ENCODE data around the gene GDF15. TPM values are rescaled to one million over a fixed set of nuclear protein-coding genes. Genes with fewer than 3 reads are reported as not detected.

Gene GDF15
- total and polyA plus RNA-seq, 4 donors, result 0.42 to 11.6 (median 7.2) TPM

DNA sequence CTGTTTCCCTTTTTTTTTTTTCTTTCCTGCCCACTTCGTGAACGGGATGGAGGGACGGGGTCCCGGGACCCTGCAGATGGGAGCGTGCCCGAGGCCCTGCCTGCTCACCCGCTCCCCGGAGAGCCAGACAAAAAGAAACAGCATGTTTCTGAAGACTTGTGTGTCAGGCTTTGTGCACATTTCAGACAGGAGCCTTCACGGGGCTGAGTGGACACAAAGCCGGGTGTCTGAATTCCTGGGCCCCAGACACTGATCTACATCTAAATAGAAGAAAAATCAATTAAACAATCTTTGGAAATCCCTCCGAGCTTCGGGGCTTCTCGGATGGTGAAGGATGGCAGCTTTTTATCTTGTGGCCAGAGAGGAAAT is 41.4 kb upstream of the GDF15 start:
- 66% methylated on average over 13 of the region's 13 CpGs for WGBS
- H3K36me3 ChIP-seq (ENCODE audit: control insufficient read depth in 4 of 4, insufficient read depth in 3 of 4, low read depth in 1 of 4, low read length in 3 of 4), result peaks cover 2 to 14% (median 10%) of the 10 kb centered on the region in 4 donors
- no peak overlapping the region for H3K4me3 ChIP-seq (ENCODE audit: low read depth in 1 of 3, low read length in 3 of 3)
- TF ChIP-seq SP1 (IDR thresholded peaks at IDR 0.05) (no peak), NR2F2 (IDR thresholded peaks at IDR 0.05) (no peak), GABPA (IDR thresholded peaks at IDR 0.05 in 1 of 2, conservative IDR thresholded peaks at IDR 0.05 in 1 of 2) (no peak), EGR1 (IDR thresholded peaks at IDR 0.05; ENCODE audit: low read depth in 2 of 2) (no peak), RXRA (IDR thresholded peaks at IDR 0.05) (no peak), FOXA2 (IDR thresholded peaks at IDR 0.05) (no peak), JUND (IDR thresholded peaks at IDR 0.05) (no peak), RAD21 (IDR thresholded peaks at IDR 0.05) (no peak), HNF4A (conservative IDR thresholded peaks at IDR 0.05) (no peak), HNF4G (IDR thresholded peaks at IDR 0.05) (no peak)
- TF ChIP-seq, protein P1, sequence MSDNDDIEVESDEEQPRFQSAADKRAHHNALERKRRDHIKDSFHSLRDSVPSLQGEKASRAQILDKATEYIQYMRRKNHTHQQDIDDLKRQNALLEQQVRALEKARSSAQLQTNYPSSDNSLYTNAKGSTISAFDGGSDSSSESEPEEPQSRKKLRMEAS (IDR thresholded peaks at IDR 0.05), result no peak
- TF ChIP-seq, protein P2, sequence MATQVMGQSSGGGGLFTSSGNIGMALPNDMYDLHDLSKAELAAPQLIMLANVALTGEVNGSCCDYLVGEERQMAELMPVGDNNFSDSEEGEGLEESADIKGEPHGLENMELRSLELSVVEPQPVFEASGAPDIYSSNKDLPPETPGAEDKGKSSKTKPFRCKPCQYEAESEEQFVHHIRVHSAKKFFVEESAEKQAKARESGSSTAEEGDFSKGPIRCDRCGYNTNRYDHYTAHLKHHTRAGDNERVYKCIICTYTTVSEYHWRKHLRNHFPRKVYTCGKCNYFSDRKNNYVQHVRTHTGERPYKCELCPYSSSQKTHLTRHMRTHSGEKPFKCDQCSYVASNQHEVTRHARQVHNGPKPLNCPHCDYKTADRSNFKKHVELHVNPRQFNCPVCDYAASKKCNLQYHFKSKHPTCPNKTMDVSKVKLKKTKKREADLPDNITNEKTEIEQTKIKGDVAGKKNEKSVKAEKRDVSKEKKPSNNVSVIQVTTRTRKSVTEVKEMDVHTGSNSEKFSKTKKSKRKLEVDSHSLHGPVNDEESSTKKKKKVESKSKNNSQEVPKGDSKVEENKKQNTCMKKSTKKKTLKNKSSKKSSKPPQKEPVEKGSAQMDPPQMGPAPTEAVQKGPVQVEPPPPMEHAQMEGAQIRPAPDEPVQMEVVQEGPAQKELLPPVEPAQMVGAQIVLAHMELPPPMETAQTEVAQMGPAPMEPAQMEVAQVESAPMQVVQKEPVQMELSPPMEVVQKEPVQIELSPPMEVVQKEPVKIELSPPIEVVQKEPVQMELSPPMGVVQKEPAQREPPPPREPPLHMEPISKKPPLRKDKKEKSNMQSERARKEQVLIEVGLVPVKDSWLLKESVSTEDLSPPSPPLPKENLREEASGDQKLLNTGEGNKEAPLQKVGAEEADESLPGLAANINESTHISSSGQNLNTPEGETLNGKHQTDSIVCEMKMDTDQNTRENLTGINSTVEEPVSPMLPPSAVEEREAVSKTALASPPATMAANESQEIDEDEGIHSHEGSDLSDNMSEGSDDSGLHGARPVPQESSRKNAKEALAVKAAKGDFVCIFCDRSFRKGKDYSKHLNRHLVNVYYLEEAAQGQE (IDR thresholded peaks at IDR 0.05), result no peak
- TF ChIP-seq, protein P3, sequence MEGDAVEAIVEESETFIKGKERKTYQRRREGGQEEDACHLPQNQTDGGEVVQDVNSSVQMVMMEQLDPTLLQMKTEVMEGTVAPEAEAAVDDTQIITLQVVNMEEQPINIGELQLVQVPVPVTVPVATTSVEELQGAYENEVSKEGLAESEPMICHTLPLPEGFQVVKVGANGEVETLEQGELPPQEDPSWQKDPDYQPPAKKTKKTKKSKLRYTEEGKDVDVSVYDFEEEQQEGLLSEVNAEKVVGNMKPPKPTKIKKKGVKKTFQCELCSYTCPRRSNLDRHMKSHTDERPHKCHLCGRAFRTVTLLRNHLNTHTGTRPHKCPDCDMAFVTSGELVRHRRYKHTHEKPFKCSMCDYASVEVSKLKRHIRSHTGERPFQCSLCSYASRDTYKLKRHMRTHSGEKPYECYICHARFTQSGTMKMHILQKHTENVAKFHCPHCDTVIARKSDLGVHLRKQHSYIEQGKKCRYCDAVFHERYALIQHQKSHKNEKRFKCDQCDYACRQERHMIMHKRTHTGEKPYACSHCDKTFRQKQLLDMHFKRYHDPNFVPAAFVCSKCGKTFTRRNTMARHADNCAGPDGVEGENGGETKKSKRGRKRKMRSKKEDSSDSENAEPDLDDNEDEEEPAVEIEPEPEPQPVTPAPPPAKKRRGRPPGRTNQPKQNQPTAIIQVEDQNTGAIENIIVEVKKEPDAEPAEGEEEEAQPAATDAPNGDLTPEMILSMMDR (IDR thresholded peaks at IDR 0.05; ENCODE audit: low read depth, low read length, missing input control), result no peak
- TF ChIP-seq, protein P4, sequence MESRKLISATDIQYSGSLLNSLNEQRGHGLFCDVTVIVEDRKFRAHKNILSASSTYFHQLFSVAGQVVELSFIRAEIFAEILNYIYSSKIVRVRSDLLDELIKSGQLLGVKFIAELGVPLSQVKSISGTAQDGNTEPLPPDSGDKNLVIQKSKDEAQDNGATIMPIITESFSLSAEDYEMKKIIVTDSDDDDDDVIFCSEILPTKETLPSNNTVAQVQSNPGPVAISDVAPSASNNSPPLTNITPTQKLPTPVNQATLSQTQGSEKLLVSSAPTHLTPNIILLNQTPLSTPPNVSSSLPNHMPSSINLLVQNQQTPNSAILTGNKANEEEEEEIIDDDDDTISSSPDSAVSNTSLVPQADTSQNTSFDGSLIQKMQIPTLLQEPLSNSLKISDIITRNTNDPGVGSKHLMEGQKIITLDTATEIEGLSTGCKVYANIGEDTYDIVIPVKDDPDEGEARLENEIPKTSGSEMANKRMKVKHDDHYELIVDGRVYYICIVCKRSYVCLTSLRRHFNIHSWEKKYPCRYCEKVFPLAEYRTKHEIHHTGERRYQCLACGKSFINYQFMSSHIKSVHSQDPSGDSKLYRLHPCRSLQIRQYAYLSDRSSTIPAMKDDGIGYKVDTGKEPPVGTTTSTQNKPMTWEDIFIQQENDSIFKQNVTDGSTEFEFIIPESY (IDR thresholded peaks at IDR 0.05), result no peak
- TF ChIP-seq, protein P5, sequence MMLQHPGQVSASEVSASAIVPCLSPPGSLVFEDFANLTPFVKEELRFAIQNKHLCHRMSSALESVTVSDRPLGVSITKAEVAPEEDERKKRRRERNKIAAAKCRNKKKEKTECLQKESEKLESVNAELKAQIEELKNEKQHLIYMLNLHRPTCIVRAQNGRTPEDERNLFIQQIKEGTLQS (IDR thresholded peaks at IDR 0.05), result no peak
- no peak overlapping the region for H3K9ac ChIP-seq (ENCODE audit: low read depth in 1 of 2, low read length in 2 of 2)
- H3K4me1 ChIP-seq (ENCODE audit: control insufficient read depth in 4 of 4, insufficient read depth in 4 of 4, low read length in 3 of 4), result peaks cover 4 to 21% (median 11%) of the 10 kb centered on the region in 4 donors
- H3K27me3 ChIP-seq (ENCODE audit: control insufficient read depth in 4 of 4, insufficient read depth in 4 of 4, low read length in 3 of 4), result no peaks in the 10 kb centered on the region
- H3K27ac ChIP-seq (ENCODE audit: low read depth in 1 of 2, low read length in 2 of 2), result no peak overlapping the region
- DNase-seq (ENCODE audit: low spot score), result no peak
- H3K9me3 ChIP-seq (ENCODE audit: control insufficient read depth in 4 of 4, low read length in 3 of 4), result no peaks in the 10 kb centered on the region

DNA sequence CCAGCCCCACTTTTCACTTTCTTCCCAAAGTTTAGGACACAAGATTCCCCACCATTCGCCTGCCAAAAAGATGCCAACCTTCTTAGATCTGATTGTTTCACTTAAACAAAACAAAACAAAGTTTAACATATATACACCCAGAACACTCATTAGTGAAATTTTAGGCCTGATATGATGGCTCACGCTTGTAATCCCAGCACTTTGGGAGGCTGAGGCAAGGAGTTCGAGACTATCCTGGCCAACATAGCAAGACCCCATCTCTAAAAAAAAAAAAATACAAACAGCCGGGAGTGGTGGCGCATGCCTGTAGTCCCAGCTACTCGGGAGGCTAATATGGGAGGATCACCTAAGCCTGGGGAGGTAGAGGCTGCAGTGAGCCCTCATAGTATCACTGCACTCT is 40.7 kb upstream of the GDF15 start:
- Histone ChIP-seq H3K36me3 (ENCODE audit: control insufficient read depth in 4 of 4, insufficient read depth in 3 of 4, low read depth in 1 of 4, low read length in 3 of 4) (peaks cover 2 to 15% (median 10%) of the 10 kb centered on the region in 4 donors), H3K9me3 (ENCODE audit: control insufficient read depth in 4 of 4, low read length in 3 of 4) (no peaks in the 10 kb centered on the region), H3K4me1 (ENCODE audit: control insufficient read depth in 4 of 4, insufficient read depth in 4 of 4, low read length in 3 of 4) (peaks cover 0 to 14% (median 6%) of the 10 kb centered on the region in 4 donors), H3K27ac (ENCODE audit: low read depth in 1 of 2, low read length in 2 of 2) (no peak overlapping the region), H3K9ac (ENCODE audit: low read depth in 1 of 2, low read length in 2 of 2) (no peak overlapping the region), H3K4me3 (ENCODE audit: low read depth in 1 of 3, low read length in 3 of 3) (no peak overlapping the region), H3K27me3 (ENCODE audit: control insufficient read depth in 4 of 4, insufficient read depth in 4 of 4, low read length in 3 of 4) (no peaks in the 10 kb centered on the region)
- DNase-seq (ENCODE audit: low spot score), result no peak
- TF ChIP-seq, protein P4 (IDR thresholded peaks at IDR 0.05), result no peak
- TF ChIP-seq, protein P3 (IDR thresholded peaks at IDR 0.05; ENCODE audit: low read depth, low read length, missing input control), result no peak
- no peak for TF ChIP-seq HNF4G (IDR thresholded peaks at IDR 0.05)
- TF ChIP-seq YY1 (IDR thresholded peaks at IDR 0.05), result no peak
- TF ChIP-seq FOXA2 (IDR thresholded peaks at IDR 0.05), result no peak
- TF ChIP-seq, protein P5 (IDR thresholded peaks at IDR 0.05), result no peak
- TF ChIP-seq NR2F2 (IDR thresholded peaks at IDR 0.05), result no peak
- no peak for TF ChIP-seq TAF1 (conservative IDR thresholded peaks at IDR 0.05)
- TF ChIP-seq RAD21 (IDR thresholded peaks at IDR 0.05), result no peak
- 96% methylated on average over 6 of the region's 6 CpGs for WGBS
